Brain microvascular endothelial cell (primary cell): ENCODE results near the gene NSUN3.

Experiments
- DNase-seq: peaks from one replicate; pipeline ENCODE4 v3.0.0-alpha.2; 2020
- H3K27ac ChIP-seq: fragments of 250-450 bp; sonication (Bioruptor Pico); 2 replicates; pipeline ENCODE4 v1.5.1; 2020; ENCODE audit warnings: mild to moderate bottlenecking, moderate library complexity
- H3K27me3 ChIP-seq: fragments of 250-450 bp; sonication (Bioruptor Pico); replicated peaks from 2 replicates; pipeline ENCODE4 v1.5.1; 2020; ENCODE audit warnings: mild to moderate bottlenecking
- H3K36me3 ChIP-seq: fragments of 250-450 bp; sonication (Bioruptor Pico); replicated peaks from 2 replicates; pipeline ENCODE4 v1.5.1; 2020; ENCODE audit warnings: mild to moderate bottlenecking
- H3K4me3 ChIP-seq: 2 replicates; pipeline ENCODE4 v1.5.1; 2011; ENCODE audit warnings: low read depth, mild to moderate bottlenecking, control low read depth, low read length, moderate library complexity
- CTCF ChIP-seq: IDR thresholded peaks from 2 replicates; pipeline ENCODE4 v1.5.1; 2011; ENCODE audit warnings: low read depth, mild to moderate bottlenecking, moderate library complexity, low read length, control low read depth, inconsistent platforms; ENCODE audit errors: missing control alignments
- in situ Hi-C: cut with HindIII; loops from 2 replicates; pipeline ENCODE4 v1.10.0; 2017; ENCODE audit warnings: low sequenced_read_pairs, low pct_ligation_motif_present

Gene NSUN3

GRCh38 chr3:94162700-94163099 is 99.8 kb downstream of the NSUN3 start:
- Histone ChIP-seq H3K27ac (no peak overlapping the region), H3K27me3 (no peaks in the 10 kb centered on the region), H3K4me3 (no peak overlapping the region), H3K36me3 (no peaks in the 10 kb centered on the region)
- no peak for TF ChIP-seq CTCF
- in situ Hi-C loops: no loop called here
- peak; percentile 69 for DNase-seq

DNA sequence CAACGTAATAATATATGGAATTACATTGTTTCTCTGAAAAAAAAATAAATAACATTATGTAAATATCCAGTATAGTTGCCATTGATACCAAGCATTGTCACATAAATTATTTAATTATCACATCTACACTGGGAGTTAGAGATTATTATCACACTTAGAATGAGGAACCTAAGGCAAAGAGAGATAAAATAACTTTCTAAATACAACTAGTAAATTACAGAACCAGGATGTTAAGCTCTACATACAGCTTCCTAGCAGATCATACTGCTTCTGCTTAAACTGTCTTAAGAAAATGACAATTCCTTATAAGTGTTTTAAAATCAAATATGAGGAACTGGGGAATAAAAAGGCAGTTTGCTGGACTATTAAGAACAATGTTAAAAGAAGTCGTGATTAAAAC is 104.5 kb downstream of the NSUN3 start:
- Histone ChIP-seq H3K36me3 (no peaks in the 10 kb centered on the region), H3K4me3 (no peak overlapping the region), H3K27me3 (no peaks in the 10 kb centered on the region), H3K27ac (no peak overlapping the region)
- TF ChIP-seq CTCF: no peak
- DNase-seq: no peak
- in situ Hi-C loops: no loop called here

DNA sequence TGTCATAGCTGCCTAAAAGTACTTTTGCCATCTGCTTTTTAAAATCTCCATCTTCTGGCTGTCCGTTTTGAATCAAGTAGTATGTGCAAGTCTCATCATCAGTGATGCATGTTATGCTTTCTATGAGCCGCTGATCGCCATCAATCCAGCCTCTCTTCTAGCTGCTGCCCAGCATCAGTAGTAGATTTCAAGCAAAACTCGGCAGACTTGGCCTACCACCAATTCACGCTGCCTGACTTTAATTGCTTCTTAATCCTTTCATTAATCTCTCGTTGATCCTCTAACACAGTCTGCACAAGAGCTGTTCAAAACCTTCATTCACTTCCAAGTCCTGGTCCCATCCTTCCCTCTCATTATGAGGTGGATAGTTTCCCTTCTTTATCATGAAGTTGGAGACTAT is 104.9 kb downstream of the NSUN3 start:
- no peak for TF ChIP-seq CTCF
- DNase-seq: no peak
- H3K27me3 ChIP-seq: no peaks in the 10 kb centered on the region
- H3K27ac ChIP-seq: no peak overlapping the region
- H3K4me3 ChIP-seq: no peak overlapping the region
- in situ Hi-C loops: no loop called here
- no peaks in the 10 kb centered on the region for H3K36me3 ChIP-seq

GRCh38 chr3:94171954-94172353 is 109.1 kb downstream of the NSUN3 start:
- no peaks in the 10 kb centered on the region for H3K36me3 ChIP-seq
- no peak for TF ChIP-seq CTCF
- H3K27me3 ChIP-seq: no peaks in the 10 kb centered on the region
- DNase-seq: no peak
- H3K4me3 ChIP-seq: no peak overlapping the region
- H3K27ac ChIP-seq: no peak overlapping the region
- in situ Hi-C loops: no loop called here

DNA sequence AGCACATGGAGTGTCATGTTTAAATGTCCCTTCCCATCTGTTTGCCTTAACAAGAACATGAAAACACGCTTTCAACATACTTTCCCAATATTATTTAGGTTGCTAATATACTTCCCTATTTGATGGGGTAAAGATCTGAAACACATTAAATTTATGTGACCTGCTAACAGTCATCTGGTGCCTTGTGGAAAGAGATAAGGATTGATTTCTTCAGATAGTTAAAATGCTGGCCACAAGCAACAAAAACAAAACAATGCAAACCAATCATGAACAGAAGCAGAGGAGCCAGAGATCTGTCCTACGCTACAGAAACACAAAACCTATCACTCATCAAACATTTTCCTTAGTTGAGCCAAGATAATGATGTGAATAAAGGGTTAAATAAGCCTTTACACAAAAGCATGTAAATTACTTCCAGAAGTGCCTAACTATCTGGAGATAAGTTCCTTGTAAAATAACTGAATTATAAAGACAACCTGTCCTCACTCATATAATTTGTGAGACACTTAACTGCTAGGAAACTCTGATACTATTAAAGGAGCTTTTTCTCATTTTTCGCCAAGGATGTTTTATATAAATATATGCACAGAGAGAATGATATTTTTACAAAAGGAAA is 109.9 kb downstream of the NSUN3 start:
- Histone ChIP-seq H3K27ac (no peak overlapping the region), H3K36me3 (no peaks in the 10 kb centered on the region), H3K4me3 (no peak overlapping the region), H3K27me3 (no peaks in the 10 kb centered on the region)
- no peak for TF ChIP-seq CTCF
- no peak for DNase-seq
- in situ Hi-C loops: no loop called here
